Measurements from ENCODE around the gene ARHGDIG.

The ARHGDIG gene

GRCh38 chr16:317583-317982, 37.2 kb downstream of the ARHGDIG start:
- TF ChIP-seq SUZ12 (IDR thresholded peaks at IDR 0.05; ENCODE audit: extremely low read depth, insufficient read depth, insufficient read length) (no peak), ZNF274 (IDR thresholded peaks at IDR 0.05; ENCODE audit: low read depth, low read length) (no peak), YY1 (IDR thresholded peaks at IDR 0.05; ENCODE audit: insufficient read depth, insufficient read length) (no peak)
- no peak for DNase-seq (ENCODE audit: low read depth, low spot score)

GRCh38 chr16:318628-319027, 38.2 kb downstream of the ARHGDIG start:
- no peak overlapping the region for H3K4me3 ChIP-seq (ENCODE audit: insufficient read length, low read depth)
- no peaks in the 10 kb centered on the region for H3K27me3 ChIP-seq (ENCODE audit: insufficient read depth, insufficient read length)
- DNase-seq (ENCODE audit: low read depth, low spot score): peak; percentile 50
- no peak for TF ChIP-seq SUZ12 (IDR thresholded peaks at IDR 0.05; ENCODE audit: extremely low read depth, insufficient read depth, insufficient read length)
- TF ChIP-seq YY1 (IDR thresholded peaks at IDR 0.05; ENCODE audit: insufficient read depth, insufficient read length): no peak
- no peak for TF ChIP-seq ZNF274 (IDR thresholded peaks at IDR 0.05; ENCODE audit: low read depth, low read length)
- H3K36me3 ChIP-seq (ENCODE audit: insufficient read depth, insufficient read length, low read length): peaks cover 63% of the 10 kb centered on the region
- no peak overlapping the region for H3K9ac ChIP-seq (ENCODE audit: insufficient read length, low read depth)
- no peaks in the 10 kb centered on the region for H3K9me3 ChIP-seq (ENCODE audit: insufficient read depth, low read length)
- H3K4me1 ChIP-seq (ENCODE audit: insufficient read depth, insufficient read length): peaks cover 21% of the 10 kb centered on the region

More at GRCh38 chr16:317583-317982, 37.2 kb downstream of the ARHGDIG start:
- Histone ChIP-seq H3K27me3 (ENCODE audit: insufficient read depth, insufficient read length) (no peaks in the 10 kb centered on the region), H3K4me1 (ENCODE audit: insufficient read depth, insufficient read length) (peaks cover 21% of the 10 kb centered on the region), H3K9ac (ENCODE audit: insufficient read length, low read depth) (no peak overlapping the region), H3K36me3 (ENCODE audit: insufficient read depth, insufficient read length, low read length) (peaks cover 70% of the 10 kb centered on the region), H3K9me3 (ENCODE audit: insufficient read depth, low read length) (no peaks in the 10 kb centered on the region), H3K4me3 (ENCODE audit: insufficient read length, low read depth) (no peak overlapping the region)

GRCh38 chr16:320206-320605, 39.8 kb downstream of the ARHGDIG start:
- Histone ChIP-seq H3K4me3 (ENCODE audit: insufficient read length, low read depth) (no peak overlapping the region), H3K9ac (ENCODE audit: insufficient read length, low read depth) (no peak overlapping the region), H3K9me3 (ENCODE audit: insufficient read depth, low read length) (no peaks in the 10 kb centered on the region), H3K27me3 (ENCODE audit: insufficient read depth, insufficient read length) (no peaks in the 10 kb centered on the region), H3K36me3 (ENCODE audit: insufficient read depth, insufficient read length, low read length) (peaks cover 52% of the 10 kb centered on the region), H3K4me1 (ENCODE audit: insufficient read depth, insufficient read length) (peaks cover 21% of the 10 kb centered on the region)
- DNase-seq (ENCODE audit: low read depth, low spot score): no peak
- TF ChIP-seq YY1 (IDR thresholded peaks at IDR 0.05; ENCODE audit: insufficient read depth, insufficient read length) (no peak), ZNF274 (IDR thresholded peaks at IDR 0.05; ENCODE audit: low read depth, low read length) (no peak), SUZ12 (IDR thresholded peaks at IDR 0.05; ENCODE audit: extremely low read depth, insufficient read depth, insufficient read length) (no peak)

DNA sequence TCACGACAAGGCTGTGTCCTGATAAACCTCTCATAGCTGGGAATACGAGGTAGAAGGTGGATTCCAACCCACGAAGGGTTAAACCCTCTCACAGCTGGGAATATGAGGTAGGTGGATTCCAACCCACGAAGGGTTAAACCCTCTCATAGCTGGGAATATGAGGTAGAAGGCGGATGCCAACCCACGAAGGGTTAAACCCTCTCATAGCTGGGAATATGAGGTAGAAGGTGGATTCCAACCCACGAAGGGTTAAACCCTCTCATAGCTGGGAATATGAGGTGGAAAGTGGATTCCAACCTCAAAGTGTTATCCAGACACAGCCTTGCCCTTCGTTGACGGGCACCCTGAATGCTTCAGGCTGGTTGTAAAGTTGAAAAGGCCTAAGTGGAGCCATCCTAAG, 41.1 kb downstream of the ARHGDIG start:
- H3K9ac ChIP-seq (ENCODE audit: insufficient read length, low read depth): no peak overlapping the region
- no peaks in the 10 kb centered on the region for H3K27me3 ChIP-seq (ENCODE audit: insufficient read depth, insufficient read length)
- no peak for DNase-seq (ENCODE audit: low read depth, low spot score)
- no peak for TF ChIP-seq SUZ12 (IDR thresholded peaks at IDR 0.05; ENCODE audit: extremely low read depth, insufficient read depth, insufficient read length)
- TF ChIP-seq ZNF274 (IDR thresholded peaks at IDR 0.05; ENCODE audit: low read depth, low read length): no peak
- TF ChIP-seq YY1 (IDR thresholded peaks at IDR 0.05; ENCODE audit: insufficient read depth, insufficient read length): no peak
- H3K4me1 ChIP-seq (ENCODE audit: insufficient read depth, insufficient read length): peaks cover 21% of the 10 kb centered on the region
- H3K36me3 ChIP-seq (ENCODE audit: insufficient read depth, insufficient read length, low read length): peaks cover 58% of the 10 kb centered on the region
- H3K9me3 ChIP-seq (ENCODE audit: insufficient read depth, low read length): no peaks in the 10 kb centered on the region
- no peak overlapping the region for H3K4me3 ChIP-seq (ENCODE audit: insufficient read length, low read depth)

- Histone ChIP-seq H3K9ac (ENCODE audit: insufficient read length, low read depth) (no peak overlapping the region), H3K27me3 (ENCODE audit: insufficient read depth, insufficient read length) (no peaks in the 10 kb centered on the region), H3K36me3 (ENCODE audit: insufficient read depth, insufficient read length, low read length) (peaks cover 49% of the 10 kb centered on the region), H3K4me3 (ENCODE audit: insufficient read length, low read depth) (no peak overlapping the region), H3K4me1 (ENCODE audit: insufficient read depth, insufficient read length) (peaks cover 12% of the 10 kb centered on the region), H3K9me3 (ENCODE audit: insufficient read depth, low read length) (no peaks in the 10 kb centered on the region)
- no peak for TF ChIP-seq YY1 (IDR thresholded peaks at IDR 0.05; ENCODE audit: insufficient read depth, insufficient read length)
- no peak for TF ChIP-seq SUZ12 (IDR thresholded peaks at IDR 0.05; ENCODE audit: extremely low read depth, insufficient read depth, insufficient read length)
- TF ChIP-seq ZNF274 (IDR thresholded peaks at IDR 0.05; ENCODE audit: low read depth, low read length): no peak
- DNase-seq (ENCODE audit: low read depth, low spot score): no peak
These were observed 42.2 kb downstream of the ARHGDIG start for GRCh38 chr16:322476-323143.

DNA sequence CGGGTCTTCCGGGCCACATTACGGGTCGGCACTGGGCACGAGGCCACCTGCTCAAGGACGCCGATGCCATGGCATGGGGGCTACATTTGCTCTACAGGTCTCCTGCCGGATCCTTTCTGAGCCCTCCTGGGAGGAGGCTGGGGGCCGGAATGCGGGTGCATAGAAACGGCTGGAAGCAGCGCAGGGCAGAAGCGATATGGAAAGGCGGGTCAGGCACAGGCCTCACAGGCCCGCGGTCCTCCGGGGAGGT, 43.7 kb downstream of the ARHGDIG start:
- DNase-seq (ENCODE audit: low read depth, low spot score): no peak
- TF ChIP-seq SUZ12 (IDR thresholded peaks at IDR 0.05; ENCODE audit: extremely low read depth, insufficient read depth, insufficient read length) (no peak), ZNF274 (IDR thresholded peaks at IDR 0.05; ENCODE audit: low read depth, low read length) (no peak), YY1 (IDR thresholded peaks at IDR 0.05; ENCODE audit: insufficient read depth, insufficient read length) (no peak)
- Histone ChIP-seq H3K27me3 (ENCODE audit: insufficient read depth, insufficient read length) (no peaks in the 10 kb centered on the region), H3K4me1 (ENCODE audit: insufficient read depth, insufficient read length) (peaks cover 9% of the 10 kb centered on the region), H3K9ac (ENCODE audit: insufficient read length, low read depth) (no peak overlapping the region), H3K4me3 (ENCODE audit: insufficient read length, low read depth) (no peak overlapping the region), H3K9me3 (ENCODE audit: insufficient read depth, low read length) (no peaks in the 10 kb centered on the region), H3K36me3 (ENCODE audit: insufficient read depth, insufficient read length, low read length) (peaks cover 36% of the 10 kb centered on the region)

- H3K9ac ChIP-seq (ENCODE audit: insufficient read length, low read depth): peak overlapping the region; percentile 23
- TF ChIP-seq ZNF274 (IDR thresholded peaks at IDR 0.05; ENCODE audit: low read depth, low read length): no peak
- no peak for TF ChIP-seq YY1 (IDR thresholded peaks at IDR 0.05; ENCODE audit: insufficient read depth, insufficient read length)
- no peak for TF ChIP-seq SUZ12 (IDR thresholded peaks at IDR 0.05; ENCODE audit: extremely low read depth, insufficient read depth, insufficient read length)
- peaks cover 30% of the 10 kb centered on the region for H3K36me3 ChIP-seq (ENCODE audit: insufficient read depth, insufficient read length, low read length)
- H3K27me3 ChIP-seq (ENCODE audit: insufficient read depth, insufficient read length): no peaks in the 10 kb centered on the region
- H3K9me3 ChIP-seq (ENCODE audit: insufficient read depth, low read length): no peaks in the 10 kb centered on the region
- DNase-seq (ENCODE audit: low read depth, low spot score): no peak
- peaks cover 6% of the 10 kb centered on the region for H3K4me1 ChIP-seq (ENCODE audit: insufficient read depth, insufficient read length)
- H3K4me3 ChIP-seq (ENCODE audit: insufficient read length, low read depth): no peak overlapping the region
These were observed 44.3 kb downstream of the ARHGDIG start for GRCh38 chr16:324451-325334.
